GM12878 (cell line): ENCODE measurements around the gene ADD2. TPM values are rescaled to one million over a fixed set of nuclear protein-coding genes. Genes with fewer than 3 reads are reported as not detected.

Experiments used
- ATAC-seq: fragments of 200-7000 bp; cut with Tn5 transposase; 3 replicates; pipeline ENCODE4 v1.9.1; 2020; ENCODE audit warnings: mild to moderate bottlenecking, moderate library complexity
- BruUV-seq: library from RNA; stranded (reverse); fragments of 400-500 nt; replicated peaks from 2 replicates; lab custom pipeline; 2021; lab: Mats Ljungman, UMichigan
- CTCF ChIA-PET: fragments of 300-600 bp; sonication (Branson Sonifier 250); formaldehyde crosslinking; extraction: SDS; loops from one replicate; lab custom pipeline; 2021; ENCODE audit warnings: inconsistent platforms; lab: Yijun Ruan, JAX
- POLR2A ChIA-PET: fragments of 350-600 bp; formaldehyde crosslinking; extraction: SDS; loops from one replicate; lab custom pipeline; 2021; ENCODE audit warnings: inconsistent platforms; lab: Charles Lee
- RAD21 ChIA-PET: fragments of 300-600 bp; sonication (Branson Sonifier 250); formaldehyde crosslinking; loops from one replicate; lab custom pipeline; 2023; ENCODE audit warnings: antibody characterized with exemption; ENCODE audit not compliant: unreplicated experiment; lab: Charles Lee
- SMC1A ChIA-PET: fragments of 300-600 bp; sonication (Branson Sonifier 250); formaldehyde crosslinking; loops from one replicate; lab custom pipeline; 2023; ENCODE audit not compliant: unreplicated experiment, uncharacterized antibody; lab: Charles Lee
- DNase-seq: peaks from one replicate; pipeline ENCODE4 v3.0.0-alpha.2; 2011; ENCODE audit warnings: low read depth, low spot score
- FAIRE-seq: peaks from 3 replicates; lab custom pipeline; 2011; peaks lifted over from hg19 to GRCh38; lab: Jason Lieb, UNC
- H2AFZ ChIP-seq: 2 replicates; pipeline ENCODE4 v1.6.0; 2011; ENCODE audit warnings: low read depth, low read length, control low read depth; ENCODE audit not compliant: control insufficient read depth
- H3K27ac ChIP-seq: 2 replicates; pipeline ENCODE4 v1.5.1; 2011; ENCODE audit warnings: control low read depth; ENCODE audit not compliant: control insufficient read depth, insufficient read depth
- H3K27me3 ChIP-seq, 2 experiments: replicated peaks in 1 of 2; 2 replicates each; pipeline versions ENCODE4 v1.6.0 to v1.6.1; 2011; ENCODE audit warnings: low read length in 1 of 2; ENCODE audit not compliant: control insufficient read depth in 2 of 2, insufficient read depth in 2 of 2
- H3K36me3 ChIP-seq, 2 experiments: 2 replicates each; pipeline ENCODE4 v1.5.1; 2011; ENCODE audit warnings: low read length in 1 of 2; ENCODE audit not compliant: control insufficient read depth in 2 of 2, insufficient read depth in 2 of 2
- H3K4me1 ChIP-seq: 2 replicates; pipeline ENCODE4 v1.6.1; 2011; ENCODE audit warnings: mild to moderate bottlenecking, low read length, moderate library complexity, mixed read lengths; ENCODE audit not compliant: control insufficient read depth, insufficient read depth
- H3K4me2 ChIP-seq: 2 replicates; pipeline ENCODE4 v1.6.0; 2011; ENCODE audit warnings: control low read depth; ENCODE audit not compliant: control insufficient read depth, insufficient read depth
- H3K4me3 ChIP-seq: fragments of 200-600 bp; sonication (generic); 2 replicates; pipeline ENCODE4 v1.5.1; 2016
- H3K79me2 ChIP-seq: 2 replicates; pipeline ENCODE4 v1.6.0; 2011; ENCODE audit warnings: low read length; ENCODE audit not compliant: control insufficient read depth, insufficient read depth
- H3K9ac ChIP-seq: 2 replicates; pipeline ENCODE4 v1.8.0; 2011; ENCODE audit warnings: low read length, control low read depth, mixed read lengths; ENCODE audit not compliant: control insufficient read depth, insufficient read depth
- H3K9me3 ChIP-seq: replicated peaks from 3 replicates; pipeline ENCODE4 v1.5.1; 2011; ENCODE audit warnings: mild to moderate bottlenecking, low read length; ENCODE audit not compliant: control insufficient read depth, insufficient read depth
- H4K20me1 ChIP-seq: 2 replicates; pipeline ENCODE4 v1.6.0; 2011; ENCODE audit not compliant: control insufficient read depth, insufficient read depth
- ASH2L ChIP-seq: fragments of 300-600, 200-600 bp; sonication (generic); IDR thresholded peaks from 2 replicates; pipeline ENCODE4 v1.6.1; 2017; ENCODE audit warnings: low read depth, mild to moderate bottlenecking, borderline replicate concordance
- BCL3 ChIP-seq: IDR thresholded peaks from 2 replicates; pipeline ENCODE4 v1.6.1; 2011; ENCODE audit warnings: borderline replicate concordance, low read depth, mild to moderate bottlenecking, moderate library complexity, low read length; ENCODE audit not compliant: insufficient read depth, poor library complexity, severe bottlenecking
- EZH2 ChIP-seq: IDR thresholded peaks from 2 replicates; pipeline ENCODE4 v1.6.1; 2012; ENCODE audit warnings: low read depth, mild to moderate bottlenecking, control low read depth, inconsistent platforms, low read length, borderline replicate concordance; ENCODE audit not compliant: control insufficient read depth
- KDM1A ChIP-seq: fragments of 200-600 bp; sonication (generic); IDR thresholded peaks from 2 replicates; pipeline ENCODE4 v1.6.1; 2016; ENCODE audit warnings: borderline replicate concordance
- NKRF ChIP-seq: fragments of 450-650 bp; conservative IDR thresholded peaks from 2 replicates; pipeline ENCODE4 v1.6.1; 2017; ENCODE audit warnings: mild to moderate bottlenecking, moderate library complexity
- RCOR1 ChIP-seq: conservative IDR thresholded peaks from 2 replicates; pipeline ENCODE4 v1.6.1; 2012; ENCODE audit warnings: low read depth, low read length, improper control_type of control experiment
- SREBF2 ChIP-seq: IDR thresholded peaks from 2 replicates; pipeline ENCODE4 v1.6.1; 2012; ENCODE audit warnings: mild to moderate bottlenecking, low read length
- SRF ChIP-seq, 2 experiments: IDR thresholded peaks; 2 replicates each; pipeline ENCODE4 v1.6.1; 2011; ENCODE audit warnings: low read depth in 2 of 2, low read length in 2 of 2, mild to moderate bottlenecking in 1 of 2, moderate library complexity in 1 of 2
- USF1 ChIP-seq: IDR thresholded peaks from 2 replicates; pipeline ENCODE4 v1.6.1; 2011; ENCODE audit warnings: borderline replicate concordance, low read depth, mild to moderate bottlenecking, moderate library complexity, mixed read lengths, low read length; ENCODE audit not compliant: insufficient read depth; ENCODE audit errors: extremely low read length
- WRNIP1 ChIP-seq: IDR thresholded peaks from 2 replicates; pipeline ENCODE4 v1.6.1; 2011; ENCODE audit warnings: low read depth, low read length, improper control_type of control experiment, borderline replicate concordance
- WGBS: methylation state at CpG from one replicate; pipeline ENCODE4 v1.1.6; 2016; ENCODE audit warnings: low lambda C conversion rate; ENCODE audit not compliant: insufficient replicate concordance, insufficient coverage; ENCODE audit errors: missing lambda C conversion rate; 5-methylcytosine and 5-hydroxymethylcytosine counted together
- in situ Hi-C: fragments of 300-500 bp; cut with MboI; formaldehyde crosslinking; loops from 9 replicates; pipeline ENCODE4 v1.14.3; 2018; ENCODE audit warnings: mixed read lengths
- intact Hi-C: fragments of 100-400 bp; cut with micrococcal nuclease; formaldehyde crosslinking; loops from one replicate; pipeline ENCODE4 v1.14.2; 2022; ENCODE audit not compliant: unreplicated experiment
- polyA plus RNA-seq, 11 experiments: library from polyadenylated mRNA; depleted of rRNA in 4 of 11; unstranded in 6 of 11; stranded (reverse) in 5 of 11; fragments of >200 nt; fragmentation: Nextera tagmentation in 4 of 11; fragmentation: Illumina TruSeq in 1 of 11; extraction: Ambion mirVana in 4 of 11; extraction: Trizol in 1 of 11; gene quantifications; 1 replicate in 1 of 11; 2 replicates in 10 of 11; pipeline versions ENCODE4 v1.2.1 to v1.2.3, GENCODE V29; 2011 to 2016; ENCODE audit warnings: inconsistent platforms in 2 of 11, missing spikeins in 2 of 11, low read depth in 1 of 11
- total RNA-seq, 4 experiments: library from RNA; depleted of rRNA in 3 of 4; stranded (reverse); fragments of >200 nt in 3 of 4; fragmentation: Illumina TruSeq in 1 of 4; extraction: Trizol in 1 of 4; gene quantifications; 2 replicates each; pipeline versions ENCODE4 v1.2.1 to v1.2.3, GENCODE V29; 2013 to 2021
- TF ChIP-seq, protein P1 (sequence below): fragments of 450-650 bp; IDR thresholded peaks from 2 replicates; pipeline ENCODE4 v1.6.1; 2017; ENCODE audit warnings: mild to moderate bottlenecking, moderate library complexity

Gene ADD2
- total and polyA plus RNA-seq, 10 of the 15 experiments (the other 5 are each of a cell fraction or from before 2014, with no cell fraction given): 0.05 to 0.13 (median 0.08) TPM; not detected in 7

GRCh38 chr2:70648961-70649360 lies 119.0 kb downstream of the ADD2 start:
- no peak for DNase-seq
- WGBS: 62% methylated on average over 3 of the region's 3 CpGs
- no peak for ATAC-seq
- ChIA-PET SMC1A (interaction anchor here (0.7 to 3.8 kb wide), 2 partner anchors 345 to 405 kb away, joined by 3 to 21 read pairs; no protein-coding TSS in a partner anchor), CTCF (interaction anchor here (2.8 to 3.6 kb wide), 2 partner anchors 308 to 346 kb away, joined by 11 to 15 read pairs; partner anchors contain the start of gene FAM136A), RAD21 (no interaction called here), POLR2A (no interaction called here)
- Histone ChIP-seq H3K4me1 (no peaks in the 10 kb centered on the region), H3K9ac (no peak overlapping the region), H4K20me1 (no peaks in the 10 kb centered on the region), H3K27ac (no peak overlapping the region), H3K4me3 (no peak overlapping the region), H3K79me2 (no peaks in the 10 kb centered on the region), H3K36me3 (no peaks in the 10 kb centered on the region), H3K27me3 (peaks cover 0 to 1% of the 10 kb centered on the region in 2 experiments; a peak in 1 of 4 replicates), H3K4me2 (no peak overlapping the region), H3K9me3 (no peaks in the 10 kb centered on the region), H2AFZ (no peak overlapping the region)
- in situ Hi-C loops (no loop called here), intact Hi-C loops (loop anchor here (1.0 to 2.0 kb wide), 2 partner anchors 308 to 345 kb away; no protein-coding TSS in a partner anchor)
- FAIRE-seq: no peak
- BruUV-seq: no TSS peak
- TF ChIP-seq SREBF2: no peak
- TF ChIP-seq RCOR1: no peak
- TF ChIP-seq EZH2: no peak
- TF ChIP-seq KDM1A: no peak
- TF ChIP-seq USF1: no peak
- TF ChIP-seq BCL3: no peak
- TF ChIP-seq SRF (IDR thresholded peaks at IDR 0.05; ENCODE audit: low read depth in 2 of 2, low read length in 2 of 2): no peak
- no peak for TF ChIP-seq NKRF
- TF ChIP-seq, protein P1, sequence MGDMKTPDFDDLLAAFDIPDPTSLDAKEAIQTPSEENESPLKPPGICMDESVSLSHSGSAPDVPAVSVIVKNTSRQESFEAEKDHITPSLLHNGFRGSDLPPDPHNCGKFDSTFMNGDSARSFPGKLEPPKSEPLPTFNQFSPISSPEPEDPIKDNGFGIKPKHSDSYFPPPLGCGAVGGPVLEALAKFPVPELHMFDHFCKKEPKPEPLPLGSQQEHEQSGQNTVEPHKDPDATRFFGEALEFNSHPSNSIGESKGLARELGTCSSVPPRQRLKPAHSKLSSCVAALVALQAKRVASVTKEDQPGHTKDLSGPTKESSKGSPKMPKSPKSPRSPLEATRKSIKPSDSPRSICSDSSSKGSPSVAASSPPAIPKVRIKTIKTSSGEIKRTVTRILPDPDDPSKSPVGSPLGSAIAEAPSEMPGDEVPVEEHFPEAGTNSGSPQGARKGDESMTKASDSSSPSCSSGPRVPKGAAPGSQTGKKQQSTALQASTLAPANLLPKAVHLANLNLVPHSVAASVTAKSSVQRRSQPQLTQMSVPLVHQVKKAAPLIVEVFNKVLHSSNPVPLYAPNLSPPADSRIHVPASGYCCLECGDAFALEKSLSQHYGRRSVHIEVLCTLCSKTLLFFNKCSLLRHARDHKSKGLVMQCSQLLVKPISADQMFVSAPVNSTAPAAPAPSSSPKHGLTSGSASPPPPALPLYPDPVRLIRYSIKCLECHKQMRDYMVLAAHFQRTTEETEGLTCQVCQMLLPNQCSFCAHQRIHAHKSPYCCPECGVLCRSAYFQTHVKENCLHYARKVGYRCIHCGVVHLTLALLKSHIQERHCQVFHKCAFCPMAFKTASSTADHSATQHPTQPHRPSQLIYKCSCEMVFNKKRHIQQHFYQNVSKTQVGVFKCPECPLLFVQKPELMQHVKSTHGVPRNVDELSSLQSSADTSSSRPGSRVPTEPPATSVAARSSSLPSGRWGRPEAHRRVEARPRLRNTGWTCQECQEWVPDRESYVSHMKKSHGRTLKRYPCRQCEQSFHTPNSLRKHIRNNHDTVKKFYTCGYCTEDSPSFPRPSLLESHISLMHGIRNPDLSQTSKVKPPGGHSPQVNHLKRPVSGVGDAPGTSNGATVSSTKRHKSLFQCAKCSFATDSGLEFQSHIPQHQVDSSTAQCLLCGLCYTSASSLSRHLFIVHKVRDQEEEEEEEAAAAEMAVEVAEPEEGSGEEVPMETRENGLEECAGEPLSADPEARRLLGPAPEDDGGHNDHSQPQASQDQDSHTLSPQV: no peak
- TF ChIP-seq WRNIP1: no peak
- no peak for TF ChIP-seq ASH2L
